Right forelimb (tissue), 1 donor: Measurements from ENCODE around the gene FOXP4.

Experiments
- DNase-seq: peaks from one replicate; pipeline ENCODE4 v3.0.0-alpha.2; 2018

FOXP4 gene

DNA sequence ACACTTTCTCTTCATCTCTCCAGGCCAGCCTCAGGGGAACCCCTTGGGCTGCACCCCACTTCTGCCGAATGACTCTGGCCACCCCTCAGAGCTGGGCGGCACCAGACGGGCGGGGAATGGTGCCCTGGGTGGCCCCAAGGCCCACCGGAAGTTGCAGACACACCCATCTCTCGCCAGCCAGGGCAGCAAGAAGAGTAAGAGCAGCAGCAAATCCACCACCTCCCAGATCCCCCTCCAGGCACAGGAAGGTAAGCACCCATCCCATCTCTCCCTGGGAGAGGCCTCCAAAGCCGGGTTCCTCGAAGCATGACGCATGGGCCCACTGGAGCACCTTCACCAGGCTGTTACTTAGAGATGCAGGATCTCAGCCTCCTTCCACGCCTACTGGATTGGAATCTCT, 103.4 kb downstream of the FOXP4 start:
- DNase-seq = peak; percentile 33

DNA sequence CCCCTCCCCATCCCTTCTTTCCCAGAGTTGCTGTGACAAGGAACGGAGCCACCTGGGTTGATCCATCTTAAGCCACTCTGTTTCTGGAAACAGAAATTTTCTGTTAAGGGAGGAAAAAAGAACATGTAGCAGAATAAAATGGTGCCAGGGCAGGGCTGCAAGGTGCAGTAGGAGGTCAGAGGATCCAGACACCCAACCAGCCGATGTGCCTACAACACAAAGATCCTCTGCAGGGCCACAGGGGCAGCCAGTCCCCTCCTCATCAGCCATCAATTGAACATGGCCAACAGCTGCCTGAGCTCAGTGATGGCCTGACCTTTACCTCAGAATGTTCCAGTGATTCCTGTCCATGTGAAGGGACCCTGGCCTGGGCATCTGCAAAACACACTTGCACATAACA, 103.9 kb downstream of the FOXP4 start:
- DNase-seq = peak; percentile 22

DNA sequence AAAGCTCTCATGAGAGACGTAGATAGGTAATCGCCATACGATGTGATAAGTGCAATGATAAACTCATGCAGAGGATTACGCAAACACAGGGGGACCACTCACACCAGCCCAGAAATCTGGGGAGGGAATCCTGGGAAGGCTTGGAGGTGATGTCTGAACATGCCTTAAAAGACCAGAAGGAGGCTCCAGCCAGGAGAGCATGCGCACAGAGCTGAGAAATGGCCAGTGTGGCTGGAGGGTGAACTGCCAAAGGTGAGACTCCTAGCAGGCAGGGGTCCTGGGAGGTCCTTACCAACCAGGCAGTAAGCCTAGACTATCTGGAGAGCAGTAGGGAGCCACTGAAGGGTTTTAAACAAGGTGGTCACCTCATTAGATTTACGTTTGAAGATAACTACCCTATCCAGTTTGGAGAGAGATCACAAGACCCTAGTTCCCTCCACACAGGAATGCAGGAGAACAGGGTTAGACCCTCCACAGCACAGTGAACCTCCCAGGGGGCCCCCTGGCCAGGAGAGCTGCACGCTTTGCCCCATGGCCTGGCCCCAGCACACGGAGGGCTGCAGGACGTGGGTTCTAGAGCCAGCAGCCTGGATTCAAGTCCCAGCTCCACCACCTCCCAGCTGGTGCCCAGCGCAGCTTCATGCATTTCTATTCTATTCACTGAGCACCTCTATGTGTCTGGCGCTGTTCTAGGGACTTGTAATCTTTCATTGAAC, 105.2 kb downstream of the FOXP4 start:
- peak; percentile 38 for DNase-seq
